Measurements from ENCODE around the gene SCYGR5. TPM values are rescaled to one million over a fixed set of nuclear protein-coding genes. Genes with fewer than 3 reads are reported as not detected.

SCYGR5 gene
- total RNA-seq, 1 experiment from 2014 or later = not detected

DNA sequence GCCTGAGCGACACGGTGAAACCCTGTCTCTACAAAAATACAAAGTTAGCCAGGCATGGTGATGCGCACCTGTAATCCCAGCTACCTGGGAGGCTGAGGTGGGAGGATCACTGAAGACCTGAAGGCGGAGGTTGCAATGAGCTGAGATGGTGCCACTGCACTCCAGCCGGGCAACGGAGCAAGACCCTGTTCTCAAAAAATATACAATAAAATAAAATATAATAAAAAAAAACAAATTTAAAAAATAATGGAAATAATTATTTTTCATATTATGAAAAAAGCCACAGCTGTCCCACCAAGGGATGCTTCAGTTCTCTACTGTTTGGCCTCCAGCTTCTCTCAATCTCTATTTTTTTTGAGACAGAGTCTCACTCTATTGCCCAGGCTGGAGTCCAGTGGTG lies 40.8 kb downstream of the SCYGR5 start:
- no peak for DNase-seq
- no peak overlapping the region for H3K56ac ChIP-seq (ENCODE audit: insufficient read length, low read depth, low read length)
- peaks cover 0 to 3% of the 10 kb centered on the region in 2 experiments; a peak in 4 of 5 replicates for H3K9me3 Mint-ChIP-seq
- H3K79me2 ChIP-seq (ENCODE audit: insufficient read depth, low read length) = no peaks in the 10 kb centered on the region
- H3K27ac ChIP-seq (ENCODE audit: insufficient read length, low read depth, low read length) = no peak overlapping the region
- H4K8ac ChIP-seq (replicated peaks; ENCODE audit: insufficient read length, low read depth, low read length) = no peak overlapping the region
- no peak overlapping the region for H3K23ac ChIP-seq (ENCODE audit: insufficient read length, low read depth, low read length)
- no peaks in the 10 kb centered on the region for H3K79me1 ChIP-seq (ENCODE audit: insufficient read depth, low read depth, low read length, poor library complexity, severe bottlenecking)
- no peak for TF ChIP-seq CTCF (conservative IDR thresholded peaks at IDR 0.05)
- no peaks in the 10 kb centered on the region for H4K20me1 ChIP-seq (ENCODE audit: control insufficient read depth, insufficient read depth, insufficient read length)
- H2BK20ac ChIP-seq (ENCODE audit: low read depth, low read length, poor library complexity, severe bottlenecking) = no peak overlapping the region
- no peak overlapping the region for H2AFZ ChIP-seq (ENCODE audit: low read length)
- H4K5ac ChIP-seq (ENCODE audit: insufficient read length, low read depth, low read length) = no peak overlapping the region
- H2BK12ac ChIP-seq (ENCODE audit: insufficient read length, low read depth, low read length) = no peak overlapping the region
- H3T11ph ChIP-seq (ENCODE audit: low read length) = no peak overlapping the region
- no peak overlapping the region for H4K91ac ChIP-seq (ENCODE audit: insufficient read length, low read depth, low read length)
- no peaks in the 10 kb centered on the region for H3K9me3 ChIP-seq (ENCODE audit: control insufficient read depth, low read depth, low read length)
- H3K27ac Mint-ChIP-seq = no peak overlapping the region
- H3K4me1 Mint-ChIP-seq = peaks cover 0 to 8% of the 10 kb centered on the region in 2 experiments; a peak in 2 of 4 replicates
- H3K14ac ChIP-seq (ENCODE audit: insufficient read depth, low read length) = no peak overlapping the region
- no peak overlapping the region for H3K18ac ChIP-seq (ENCODE audit: insufficient read length, low read depth, low read length)
- no peak overlapping the region for H2AK5ac ChIP-seq (ENCODE audit: insufficient read length, low read length)
- no peak overlapping the region for H3K9ac ChIP-seq (ENCODE audit: extremely low read depth, insufficient read length, low read length)
- no CpG with 5 or more reads among the region's 6 CpGs for WGBS (ENCODE audit: extremely low coverage, insufficient read length, low lambda C conversion rate)
- no peaks in the 10 kb centered on the region for H3K27me3 Mint-ChIP-seq (ENCODE audit: low read depth)
- no peaks in the 10 kb centered on the region for H3K27me3 ChIP-seq (ENCODE audit: insufficient read depth, low read length)
- H3K4me3 Mint-ChIP-seq = no peak overlapping the region
- H3K23me2 ChIP-seq (ENCODE audit: insufficient read length, low read depth, low read length, poor library complexity, severe bottlenecking) = no peaks in the 10 kb centered on the region
- no peak overlapping the region for H2BK120ac ChIP-seq (ENCODE audit: low read depth, low read length, poor library complexity, severe bottlenecking)
- H3K4me2 ChIP-seq (ENCODE audit: insufficient read depth, insufficient read length, low read length) = no peak overlapping the region
- H2BK5ac ChIP-seq (ENCODE audit: insufficient read length, low read length) = no peak overlapping the region
- H2BK15ac ChIP-seq (ENCODE audit: low read depth, low read length) = no peak overlapping the region
- H3K4ac ChIP-seq (ENCODE audit: low read depth, low read length) = no peak overlapping the region
- peaks cover 2 to 4% (median 4%) of the 10 kb centered on the region in 3 experiments; a peak in 4 of 7 replicates for H3K36me3 Mint-ChIP-seq (ENCODE audit: insufficient read depth in 1 of 3, low read depth in 3 of 3)
- no peaks in the 10 kb centered on the region for H3K4me1 ChIP-seq (ENCODE audit: insufficient read depth, low read length)

All from H9 (cell line).